NK-92 treated with Interleukin-12 subunit alpha and Interleukin-12 subunit beta, amount 100 ng/mL, for 24 hours (cell line): ENCODE measurements around the gene UST.
"Not testable (repeated sequence)": the region's sequence is repeated elsewhere in the genome, so short reads cannot be mapped to it uniquely, and the experiment has no call there.

ENCODE experiments used
- DNase-seq: peaks from one replicate; lab custom pipeline; 2025; lab: John Stamatoyannopoulos, UW

The UST gene

DNA sequence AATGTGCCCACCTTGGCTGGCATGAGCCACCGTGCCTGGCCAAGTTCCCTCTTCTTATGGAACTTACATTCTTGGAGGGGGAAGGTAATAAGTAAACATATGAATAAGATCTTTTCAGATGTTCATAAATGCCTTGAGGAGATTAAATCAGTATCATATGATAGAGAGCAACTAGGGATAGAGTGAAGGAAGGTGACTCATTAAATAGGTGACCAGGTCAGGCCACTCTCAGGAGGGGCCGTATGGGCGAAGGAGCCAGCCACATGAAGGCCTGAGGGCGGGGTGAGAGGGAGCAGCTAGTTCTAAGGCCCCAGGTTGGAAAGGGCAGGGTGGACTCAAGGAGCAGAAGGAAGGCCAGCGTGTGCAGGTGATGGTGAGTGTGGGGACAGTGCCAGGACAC lies 91.1 kb downstream of the UST start:
- no peak for DNase-seq

DNA sequence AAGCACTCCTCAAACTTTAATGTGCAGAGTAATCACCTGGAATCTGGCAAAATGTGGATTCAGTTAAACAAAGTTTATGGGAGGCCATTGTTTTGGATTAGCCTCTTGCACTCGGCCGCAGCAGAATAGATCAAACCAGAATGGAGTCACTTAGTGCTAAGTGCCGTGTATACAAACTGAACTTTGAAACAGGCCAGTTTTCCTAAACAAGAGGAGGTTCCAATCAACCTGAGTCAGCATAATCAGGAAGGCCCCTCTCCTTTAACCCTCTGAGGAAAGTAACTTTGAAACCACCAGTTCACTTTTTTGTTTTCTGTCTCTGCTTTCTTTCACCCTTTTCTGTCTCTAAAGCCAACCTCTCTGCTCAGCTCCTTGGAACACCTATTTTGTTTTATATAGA lies 92.2 kb downstream of the UST start:
- DNase-seq: no peak

DNA sequence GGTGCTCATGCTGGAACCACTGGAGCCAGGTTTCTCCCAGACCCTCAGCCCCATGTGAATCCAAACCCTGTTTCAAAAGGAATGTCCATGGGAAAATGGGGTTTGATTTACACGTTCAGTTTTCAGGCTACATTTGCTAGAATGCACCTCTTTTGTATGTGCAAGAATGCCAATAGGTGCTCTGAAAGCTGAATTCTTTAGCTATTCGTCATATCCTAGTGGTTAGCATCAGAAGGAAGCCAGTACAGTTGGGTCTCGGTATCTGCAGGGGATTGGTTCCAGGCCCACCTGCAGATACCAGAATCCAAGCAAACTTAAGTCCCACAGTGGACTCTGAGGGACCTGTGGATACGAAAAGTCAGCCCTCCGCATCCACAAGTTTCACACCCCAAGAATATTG lies 93.4 kb downstream of the UST start:
- DNase-seq: no peak

DNA sequence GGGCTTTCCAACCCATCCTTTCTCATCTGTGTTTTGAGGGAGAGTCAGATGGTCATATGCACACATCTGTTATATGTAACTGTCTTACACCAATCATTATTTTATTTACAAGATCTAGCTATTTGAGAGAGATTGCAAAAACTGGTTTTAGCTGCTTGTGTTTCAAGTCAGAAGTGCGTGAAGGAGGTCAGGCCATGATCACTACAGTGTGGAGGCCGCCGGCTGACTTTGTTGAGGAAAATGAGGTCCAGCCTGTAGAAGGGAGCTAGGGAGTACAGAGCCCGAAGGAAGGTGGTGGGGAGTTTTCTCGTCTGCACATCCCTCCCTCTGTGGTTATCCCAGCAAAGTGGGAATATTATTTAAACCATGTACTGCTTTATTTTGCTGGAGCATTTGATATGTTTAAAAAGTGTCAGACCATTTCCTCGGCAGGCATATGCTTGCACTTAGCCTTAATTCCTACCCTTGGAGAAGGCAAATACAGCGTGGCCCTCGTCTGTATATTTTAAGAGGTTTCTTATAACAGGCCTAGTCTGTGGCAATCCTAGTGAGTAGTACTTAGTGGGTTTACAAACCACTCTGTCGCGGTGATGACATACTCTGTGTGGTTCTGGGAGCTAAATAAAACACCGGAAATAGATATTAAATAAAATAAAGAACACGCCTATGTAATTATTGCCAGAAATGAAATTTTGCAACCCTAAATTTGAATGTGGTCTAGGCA lies 95.6 kb downstream of the UST start:
- DNase-seq: no peak

DNA sequence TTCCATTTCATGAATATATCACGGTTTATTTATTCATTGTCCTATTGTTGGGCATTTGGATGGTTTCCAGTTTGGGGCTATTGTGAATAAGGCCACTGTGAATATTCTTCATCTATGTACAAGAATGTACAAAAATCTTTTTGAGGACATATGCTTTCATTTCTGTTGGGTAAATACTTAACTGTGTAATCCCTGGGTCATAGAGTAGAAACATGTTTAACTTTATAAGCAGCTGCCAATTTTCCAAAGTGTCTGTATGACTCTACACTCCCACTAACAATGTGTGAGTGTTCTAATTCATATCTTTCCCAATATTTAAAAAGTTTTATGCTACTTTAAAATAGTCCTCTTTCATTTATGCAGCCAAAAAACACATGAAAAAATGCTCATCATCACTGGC lies 98.6 kb downstream of the UST start:
- DNase-seq: no peak

DNA sequence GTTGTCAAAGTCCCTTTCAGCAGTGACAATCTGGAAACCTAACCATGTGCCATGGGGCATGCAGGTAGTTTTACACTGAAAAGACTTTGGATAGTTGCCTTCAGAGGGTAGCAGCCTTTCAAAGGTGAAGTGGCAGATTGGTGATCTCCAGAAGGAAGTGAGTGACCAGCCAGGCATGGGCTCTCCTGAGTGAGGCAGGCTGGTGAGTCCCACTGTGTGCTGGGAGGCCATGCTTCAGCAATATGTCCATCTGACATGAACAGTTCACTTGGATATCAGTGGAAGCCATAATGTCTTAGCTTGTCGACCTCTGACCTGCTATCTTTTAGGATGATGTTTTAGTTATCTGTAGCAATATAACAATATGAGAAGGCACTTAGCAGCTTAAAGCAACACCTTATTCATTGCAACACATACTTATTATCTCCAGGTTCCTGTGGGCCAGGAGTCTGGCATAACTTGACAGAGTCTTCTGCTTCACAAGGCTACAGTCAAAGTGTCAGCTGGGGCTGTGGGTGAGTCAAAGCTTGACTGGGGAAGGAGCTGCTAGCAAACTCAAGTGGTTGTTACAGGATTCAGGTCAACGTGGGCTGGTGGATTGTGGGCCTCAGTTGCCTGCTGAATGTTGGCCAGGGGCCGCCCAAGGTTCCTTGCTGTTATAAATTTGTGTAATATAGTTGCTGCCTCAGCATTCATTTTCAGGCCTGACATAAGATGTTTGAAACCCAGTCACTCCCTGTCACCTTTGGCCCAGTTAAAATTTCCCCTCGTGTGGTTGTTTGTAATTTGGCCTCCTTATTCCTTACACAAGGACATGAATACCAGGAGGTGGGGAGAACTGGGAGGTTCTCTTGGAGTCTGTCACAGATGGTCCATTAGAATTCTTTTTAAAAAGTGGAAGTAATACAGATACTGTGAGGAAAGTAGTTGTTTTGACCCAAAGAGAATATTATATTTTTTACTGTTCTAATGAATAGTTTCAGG lies 100.2 kb downstream of the UST start:
- no peak for DNase-seq

DNA sequence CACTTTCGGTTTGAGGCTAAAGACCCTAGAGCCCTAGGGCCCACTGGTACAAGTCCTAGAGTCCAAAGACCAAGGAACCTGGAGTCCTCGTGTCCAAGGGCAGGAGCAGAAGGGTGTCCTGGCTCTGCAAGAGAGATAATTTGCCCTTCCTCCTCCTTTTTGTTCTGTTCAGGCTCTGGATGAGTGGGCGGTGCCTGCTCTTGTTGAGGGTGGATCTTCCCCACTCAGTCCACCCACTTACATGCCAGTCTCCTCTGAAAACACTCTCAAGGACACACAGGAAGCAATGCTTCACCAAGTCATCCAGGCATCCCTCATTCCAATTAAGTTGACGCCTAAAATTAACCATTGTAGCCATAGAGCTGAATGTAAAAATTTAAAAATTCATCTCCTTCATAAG lies 102.1 kb downstream of the UST start:
- DNase-seq: no peak

DNA sequence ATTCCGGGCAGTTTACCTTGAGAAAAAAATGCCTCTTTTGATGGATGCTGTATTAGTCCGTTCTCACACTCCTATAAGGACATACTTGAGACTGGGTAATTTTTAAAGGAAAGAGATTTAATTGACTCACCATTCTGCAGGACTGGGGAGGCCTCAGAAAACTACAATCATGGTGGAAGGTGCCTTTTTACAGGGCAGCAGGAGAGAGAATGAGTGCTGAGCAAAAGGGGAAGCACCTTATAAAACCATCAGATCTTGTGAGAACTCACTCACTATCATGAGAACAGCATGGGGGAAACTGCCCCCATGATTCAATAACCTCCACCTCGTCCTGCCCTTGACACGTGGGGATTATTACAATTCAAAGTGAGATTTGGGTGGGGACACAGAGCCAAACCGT lies 102.6 kb downstream of the UST start:
- not testable (repeated sequence) for DNase-seq

DNA sequence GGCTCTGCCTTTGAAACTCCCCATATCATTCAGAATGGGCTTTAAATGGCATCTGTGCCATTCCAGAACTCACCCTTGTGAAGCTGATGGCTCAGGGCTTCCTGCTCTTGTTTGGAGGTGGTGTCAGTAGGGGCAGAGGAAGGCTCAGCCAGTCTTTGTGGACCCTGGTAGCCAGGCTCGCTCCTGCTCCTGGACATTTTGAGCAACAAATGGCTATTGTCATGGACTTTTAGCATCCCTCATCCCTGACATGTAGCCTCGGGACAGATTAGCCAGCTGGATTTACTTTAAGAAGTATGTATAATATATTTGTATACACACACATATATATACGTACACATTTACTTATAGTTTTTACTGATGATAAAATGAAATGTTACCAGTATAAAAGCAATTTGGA lies 104.1 kb downstream of the UST start:
- DNase-seq: no peak

DNA sequence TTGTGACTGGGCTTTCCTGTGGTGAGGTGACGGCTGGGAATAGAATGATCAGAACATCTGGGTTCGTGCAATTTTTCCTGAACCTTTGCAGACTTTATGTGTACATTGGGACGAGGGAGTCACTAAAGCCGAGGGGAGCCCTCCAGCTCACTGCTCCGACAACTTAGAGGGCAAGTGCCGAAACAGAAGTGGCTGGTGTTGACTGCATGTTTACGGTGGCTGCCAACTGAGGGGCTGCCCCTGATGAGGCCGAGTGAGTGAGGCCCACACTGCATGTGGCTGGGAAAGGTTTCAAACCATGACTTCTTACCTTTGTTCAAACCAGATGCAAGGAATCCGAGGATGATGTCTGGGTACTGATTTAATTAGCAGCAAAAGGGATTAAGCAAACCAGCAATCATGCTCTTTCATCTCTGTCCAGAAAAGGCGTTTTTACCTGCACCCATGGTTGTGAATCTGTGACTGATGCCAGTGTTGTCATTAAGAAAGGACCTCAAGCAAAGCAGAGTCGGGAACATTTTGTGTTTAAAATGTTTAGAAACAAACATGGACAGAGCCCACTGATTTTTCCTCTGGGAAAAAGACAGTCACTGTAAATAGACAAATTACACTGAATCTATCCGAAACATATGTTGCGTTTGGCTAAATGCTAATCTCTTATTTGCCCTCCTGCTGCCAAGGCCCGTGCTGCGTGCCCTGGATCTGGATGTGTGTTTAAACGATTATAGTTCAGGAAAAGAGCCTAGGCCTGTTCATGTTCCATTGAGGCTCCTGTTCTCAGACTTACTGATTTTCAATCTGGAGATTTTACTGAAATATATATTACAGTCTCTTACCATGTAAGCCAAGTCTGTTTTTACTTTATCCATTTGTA lies 105.1 kb downstream of the UST start:
- DNase-seq: no peak

DNA sequence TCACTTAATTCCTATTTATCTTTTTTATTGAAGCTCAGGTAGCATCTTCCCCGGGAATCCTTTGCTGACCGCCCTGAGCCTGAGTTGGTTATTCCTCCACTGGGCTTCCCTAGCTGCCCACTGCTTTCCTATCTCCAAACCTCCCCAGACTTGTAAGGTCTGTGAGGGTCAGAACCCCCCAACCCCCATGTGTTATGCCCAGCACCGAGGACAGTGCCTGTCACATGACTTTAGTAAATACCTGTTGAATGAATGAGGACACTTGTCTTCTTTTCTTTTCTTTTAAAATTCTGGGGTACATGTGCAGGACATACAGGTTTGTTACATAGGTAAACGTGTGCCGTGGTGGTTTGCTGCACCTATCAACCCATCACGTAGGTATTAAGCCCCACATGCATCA lies 105.9 kb downstream of the UST start:
- no peak for DNase-seq

DNA sequence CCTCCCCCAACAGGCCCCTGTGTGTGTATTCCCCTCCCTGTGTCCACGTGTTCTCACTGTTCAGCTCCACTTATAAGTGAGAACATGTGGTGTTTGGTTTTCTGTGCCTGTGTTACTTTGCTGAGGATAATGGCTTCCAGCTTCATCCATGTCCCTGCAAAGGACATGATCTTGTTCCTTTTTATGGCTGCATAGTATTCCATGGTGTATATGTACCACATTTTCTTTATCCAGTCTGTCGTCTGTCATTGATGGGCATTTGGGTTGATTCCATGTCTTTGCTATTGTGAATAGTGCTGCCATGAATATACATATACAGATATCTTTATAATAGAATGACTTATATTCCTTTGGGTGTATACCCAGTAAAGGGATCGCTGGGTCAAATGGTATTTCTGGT lies 106.3 kb downstream of the UST start:
- not testable (repeated sequence) for DNase-seq

DNA sequence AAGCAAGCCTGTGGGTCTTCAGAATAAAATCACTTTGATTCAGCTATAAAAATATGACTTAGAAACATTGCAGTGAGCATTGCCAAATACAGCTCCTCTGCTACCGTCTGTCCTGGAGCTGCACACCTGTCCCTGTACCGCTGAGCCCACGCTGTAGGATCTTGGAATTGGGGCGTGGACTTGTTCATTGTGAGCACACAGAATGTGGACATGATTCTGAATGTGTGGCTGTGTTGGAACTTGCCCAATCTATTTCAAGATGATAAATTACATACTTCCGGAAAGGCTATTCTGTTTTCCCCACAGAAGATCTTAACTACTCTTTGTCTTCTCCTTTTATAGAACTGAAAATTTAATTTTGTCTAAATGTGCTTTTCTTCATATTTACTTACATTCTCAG lies 107.3 kb downstream of the UST start:
- no peak for DNase-seq

DNA sequence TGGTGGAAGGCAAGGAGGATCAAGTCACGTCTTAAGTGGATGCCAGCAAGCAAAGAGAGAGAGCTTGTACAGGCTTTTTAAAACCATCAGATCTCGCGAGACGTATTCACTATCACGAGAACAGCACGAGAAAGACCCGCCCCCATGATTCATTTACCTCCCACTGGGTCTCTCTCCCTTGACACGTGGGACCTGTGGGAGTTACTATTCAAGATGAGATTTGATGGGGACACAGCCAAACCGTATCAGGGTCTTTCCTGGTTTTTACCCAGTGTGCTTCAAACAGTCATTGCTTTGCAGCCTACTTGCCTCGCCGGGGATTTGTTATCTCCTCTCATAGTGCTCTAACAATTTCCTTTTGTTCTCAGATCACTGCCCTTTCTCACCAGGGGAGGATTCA lies 108.2 kb downstream of the UST start:
- no peak for DNase-seq

DNA sequence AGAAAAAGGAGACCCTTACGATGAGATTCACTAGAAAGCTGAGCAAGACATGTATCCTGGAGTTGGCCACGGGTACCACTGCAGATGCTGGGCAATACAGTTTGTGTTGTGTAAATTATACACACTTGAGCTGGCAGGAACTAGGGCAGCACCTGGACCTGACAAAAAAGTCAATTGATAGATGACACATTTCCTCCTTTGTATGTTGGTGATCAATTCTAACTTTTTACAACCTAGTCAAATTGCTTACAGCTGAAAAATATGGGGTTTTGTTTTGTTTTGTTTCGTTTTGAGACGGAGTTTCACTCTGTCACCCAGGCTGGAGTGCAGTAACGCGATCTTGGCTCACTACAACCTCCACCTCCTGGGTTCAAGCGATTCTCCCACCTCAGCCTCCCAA lies 108.9 kb downstream of the UST start:
- DNase-seq: no peak

DNA sequence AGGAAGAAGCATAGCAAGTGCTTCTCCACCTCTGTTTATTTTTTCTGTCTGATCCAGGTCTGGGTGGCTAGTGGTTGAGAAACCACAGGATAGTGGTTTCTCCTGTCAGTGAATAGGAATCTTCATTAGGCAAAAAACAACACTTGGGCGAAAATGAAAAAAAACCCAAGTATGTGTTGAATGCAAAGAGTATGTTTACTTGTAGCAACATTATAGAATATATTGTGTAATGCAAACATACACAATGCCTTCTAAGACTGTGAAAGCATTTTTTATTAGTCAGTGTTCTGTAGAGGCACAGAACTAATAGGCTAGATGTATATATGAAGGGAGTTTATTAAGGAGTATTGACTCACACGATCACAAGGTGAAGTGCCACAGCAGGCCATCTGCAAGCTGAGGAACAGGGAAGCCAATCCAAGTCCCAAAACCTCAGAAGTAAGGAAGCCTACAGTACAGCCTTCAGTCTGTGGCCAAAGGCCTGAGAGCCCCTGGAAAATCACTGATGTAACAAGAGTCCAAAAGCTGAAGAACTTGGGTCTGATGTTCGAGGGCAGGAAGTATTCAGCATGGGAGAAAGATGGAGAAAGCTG lies 111.1 kb downstream of the UST start:
- DNase-seq: no peak

DNA sequence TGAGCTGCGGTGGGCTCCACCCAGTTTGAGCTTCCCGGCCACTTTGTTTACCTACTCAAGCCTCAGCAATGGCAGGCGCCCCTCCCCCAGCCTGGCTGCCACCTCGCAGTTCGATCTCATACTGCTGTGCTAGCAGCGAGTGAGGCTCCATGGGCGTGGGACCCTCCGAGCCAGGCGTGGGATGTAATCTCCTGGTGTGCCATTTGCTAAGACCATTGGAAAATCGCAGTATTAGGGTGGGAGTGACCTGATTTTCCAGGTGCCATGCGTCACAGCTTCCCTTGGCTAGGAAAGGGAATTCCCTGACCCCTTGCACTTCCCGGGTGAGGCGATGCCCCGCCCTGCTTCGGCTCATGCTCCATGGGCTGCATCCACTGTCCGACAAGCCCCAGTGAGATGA lies 117.3 kb downstream of the UST start:
- not testable (repeated sequence) for DNase-seq

DNA sequence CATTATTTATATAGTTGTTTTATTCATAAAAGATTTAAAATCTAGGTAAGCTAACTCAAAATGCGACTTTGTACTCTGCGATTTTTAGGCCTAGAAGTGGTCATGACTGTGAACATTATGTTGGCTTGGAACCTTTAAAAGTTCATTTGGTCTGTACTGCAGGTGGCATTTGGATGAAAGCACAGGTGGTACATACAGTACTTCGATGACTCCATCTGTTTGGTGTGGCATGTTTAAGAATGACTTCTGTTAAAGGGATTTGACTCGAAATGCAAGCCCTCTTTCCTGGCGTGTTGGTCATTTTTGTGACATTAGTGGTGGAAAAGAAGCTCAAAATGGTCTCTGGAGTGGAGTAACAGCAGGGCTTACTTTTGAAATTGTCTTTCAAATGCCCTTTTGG lies 118.1 kb downstream of the UST start:
- no peak for DNase-seq

DNA sequence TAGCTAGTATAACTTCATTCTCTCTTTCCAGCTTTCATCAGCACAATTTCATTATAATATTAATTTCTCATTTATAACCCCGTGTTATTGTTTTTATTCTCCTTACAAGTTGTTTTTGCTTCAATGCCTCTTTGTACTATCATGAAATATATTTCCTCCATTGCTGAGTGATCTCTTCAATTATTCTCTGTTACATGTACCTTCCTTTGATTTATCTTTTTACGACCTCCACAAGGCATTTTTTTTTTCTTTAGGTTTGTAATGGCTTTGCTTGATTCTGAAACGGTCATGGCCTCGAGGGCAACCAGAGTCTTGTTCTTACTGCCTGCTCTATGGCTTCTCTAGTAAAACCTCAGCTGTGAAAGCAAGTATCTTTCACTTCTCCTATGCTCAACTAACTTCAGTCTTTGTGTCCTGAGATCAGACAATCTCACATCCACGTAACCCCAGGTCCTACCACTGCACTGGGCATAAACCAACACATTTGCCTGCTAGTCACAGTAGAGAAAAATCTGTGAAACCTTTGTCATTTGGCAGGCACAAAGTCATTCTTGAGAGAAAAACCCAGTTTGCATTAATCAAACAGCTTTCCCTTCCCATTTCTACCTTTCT lies 119.9 kb downstream of the UST start:
- DNase-seq: no peak

DNA sequence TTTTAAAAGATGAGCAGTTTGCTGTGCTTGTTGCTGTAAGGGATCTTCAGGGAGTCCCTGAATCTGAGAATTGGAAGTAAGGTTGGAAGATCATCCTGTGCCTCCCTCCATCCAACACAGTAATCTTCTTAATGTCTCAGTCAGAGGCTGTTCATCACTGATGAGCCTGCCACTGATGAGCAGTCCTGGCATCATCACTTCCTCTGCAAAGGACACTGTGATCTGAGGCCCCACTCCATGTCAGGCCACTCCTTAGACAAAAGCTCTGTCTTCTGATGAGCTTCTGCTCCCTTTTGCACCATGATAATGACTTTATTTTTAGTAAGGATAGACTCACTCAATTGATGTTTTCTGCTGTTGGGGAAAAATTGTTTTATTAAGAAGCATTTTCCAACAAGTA lies 121.0 kb downstream of the UST start:
- DNase-seq: no peak

DNA sequence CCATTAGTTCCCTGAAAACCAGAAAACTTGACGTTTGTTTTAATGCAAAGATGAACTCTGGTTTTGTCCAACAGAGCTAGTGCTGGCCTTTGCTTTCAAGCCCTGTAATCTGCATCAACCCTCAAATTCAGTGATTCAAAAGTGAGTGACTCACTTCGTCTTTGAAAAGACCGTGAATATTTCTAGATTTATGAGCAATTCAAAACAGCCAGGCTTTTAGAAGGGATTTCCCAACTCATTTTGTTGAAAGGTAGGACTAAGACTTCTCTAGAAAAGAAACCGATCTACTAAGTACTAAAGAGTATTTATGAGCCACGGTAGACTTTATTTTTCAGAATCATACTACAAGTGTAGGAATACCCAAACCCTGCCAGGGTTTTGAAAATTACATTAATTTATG lies 121.5 kb downstream of the UST start:
- no peak for DNase-seq

DNA sequence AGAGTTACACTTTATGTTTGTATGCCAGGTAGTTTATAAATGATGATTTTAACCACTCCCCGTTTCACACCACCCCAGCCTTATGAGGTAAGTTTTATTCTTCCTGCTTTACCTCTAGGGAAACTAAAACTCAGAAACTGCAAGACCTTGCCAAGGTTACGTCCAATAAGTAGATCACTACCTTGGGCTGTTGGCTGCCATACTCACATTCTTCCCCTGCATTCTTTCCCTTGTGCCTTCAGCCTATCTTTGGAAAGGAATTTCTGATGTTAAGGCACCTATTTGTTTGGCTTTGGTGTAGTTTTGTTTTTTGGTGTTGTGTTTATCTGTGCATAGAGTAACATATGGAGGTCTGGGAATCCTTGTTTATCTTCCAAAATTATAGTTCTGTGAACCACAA lies 122.1 kb downstream of the UST start:
- no peak for DNase-seq
